K562 (cell line): ENCODE data around the gene UBN2. TPM values are rescaled to one million over a fixed set of nuclear protein-coding genes. Genes with fewer than 3 reads are reported as not detected.

Source experiments
- ATAC-seq: fragments of 200-7000 bp; cut with Tn5 transposase; 3 replicates; pipeline ENCODE4 v1.9.1; 2020; ENCODE audit warnings: moderate library complexity
- BruUV-seq: library from RNA; stranded (reverse); fragments of 400-500 nt; replicated peaks from 2 replicates; lab custom pipeline; 2021; lab: Mats Ljungman, UMichigan
- CTCF ChIA-PET: fragments of 300-600 bp; formaldehyde crosslinking; extraction: SDS; loops from one replicate; lab custom pipeline; 2021; ENCODE audit warnings: low intra/inter-chr PET ratio; lab: Yijun Ruan, JAX
- POLR2A ChIA-PET: fragments of 300-600, 350-650 bp; sonication (Branson Sonifier 250); formaldehyde crosslinking; extraction: SDS; loops from one replicate; lab custom pipeline; 2021; ENCODE audit warnings: antibody characterized with exemption, inconsistent platforms; lab: Yijun Ruan, JAX
- DNase-seq, 4 experiments: peaks; one replicate each; pipeline versions ENCODE4 v3.0.0 to v3.0.0-alpha.2; 2011 to 2018; ENCODE audit warnings: low spot score in 3 of 4, mixed read lengths in 3 of 4; ENCODE audit errors: extremely low read depth in 1 of 4
- FAIRE-seq: peaks from 2 replicates; lab custom pipeline; 2011; peaks lifted over from hg19 to GRCh38; lab: Jason Lieb, UNC
- H2AFZ ChIP-seq: 2 replicates; pipeline ENCODE4 v1.6.0; 2011; ENCODE audit warnings: low read depth, low read length, control low read depth, inconsistent platforms
- H3K27ac ChIP-seq: fragments of 200-600 bp; 3 replicates; pipeline ENCODE4 v1.8.0; 2011; ENCODE audit warnings: low read depth, mild to moderate bottlenecking, control low read depth, inconsistent platforms, low read length, moderate library complexity, mixed read lengths; ENCODE audit errors: extremely low read depth
- H3K27me3 ChIP-seq, 2 experiments: fragments of 300-600 bp in 1 of 2; 2 replicates in 1 of 2; 3 replicates in 1 of 2; pipeline versions ENCODE4 v1.6.0 to v1.8.0; 2011; ENCODE audit warnings: inconsistent platforms in 2 of 2, low read length in 2 of 2, mild to moderate bottlenecking in 1 of 2, mixed read lengths in 1 of 2, moderate library complexity in 1 of 2; ENCODE audit not compliant: control insufficient read depth in 2 of 2, insufficient read depth in 2 of 2
- H3K36me3 ChIP-seq: fragments of 300-600 bp; 3 replicates; pipeline ENCODE4 v1.8.0; 2011; ENCODE audit warnings: mild to moderate bottlenecking, low read length, inconsistent platforms; ENCODE audit not compliant: control insufficient read depth, insufficient read depth
- H3K4me1 ChIP-seq, 2 experiments: fragments of 200-600 bp in 1 of 2; replicated peaks in 1 of 2; 2 replicates in 1 of 2; 3 replicates in 1 of 2; pipeline versions ENCODE4 v1.5.1 to v1.8.0; 2011; ENCODE audit warnings: inconsistent platforms in 2 of 2, low read length in 2 of 2, mild to moderate bottlenecking in 1 of 2, mixed read lengths in 1 of 2, moderate library complexity in 1 of 2; ENCODE audit not compliant: control insufficient read depth in 2 of 2, insufficient read depth in 2 of 2
- H3K4me2 ChIP-seq: 2 replicates; pipeline ENCODE4 v1.6.1; 2011; ENCODE audit warnings: low read length, control low read depth, inconsistent platforms, mixed read lengths; ENCODE audit not compliant: insufficient read depth
- H3K4me3 ChIP-seq: fragments of 200-600 bp; sonication (generic), shearing (Covaris generic); 2 replicates; pipeline ENCODE4 v1.5.1; 2016; ENCODE audit warnings: control low read depth, inconsistent platforms
- H3K79me2 ChIP-seq: fragments of 200-600 bp; 3 replicates; pipeline ENCODE4 v1.8.0; 2011; ENCODE audit warnings: low read length, inconsistent platforms; ENCODE audit not compliant: control insufficient read depth, insufficient read depth
- H3K9ac ChIP-seq, 2 experiments: 2 replicates each; pipeline versions ENCODE4 v1.6.0 to v1.6.1; 2011; ENCODE audit warnings: low read depth in 2 of 2, low read length in 2 of 2, control low read depth in 1 of 2, inconsistent platforms in 1 of 2, mild to moderate bottlenecking in 1 of 2, mixed read lengths in 1 of 2; ENCODE audit not compliant: insufficient read depth in 1 of 2
- H3K9me1 ChIP-seq: one replicate; pipeline ENCODE4 v1.6.0; 2011; ENCODE audit warnings: inconsistent platforms, mild to moderate bottlenecking, low read length, moderate library complexity; ENCODE audit not compliant: control insufficient read depth, insufficient read depth
- H3K9me3 ChIP-seq: replicated peaks from 2 replicates; pipeline ENCODE4 v1.5.1; 2011; ENCODE audit warnings: low read depth, low read length, inconsistent platforms; ENCODE audit not compliant: control insufficient read depth, insufficient read depth
- H4K20me1 ChIP-seq: replicated peaks from 2 replicates; pipeline ENCODE4 v1.6.1; 2011; ENCODE audit warnings: low read length, inconsistent platforms, mixed read lengths; ENCODE audit not compliant: control insufficient read depth, insufficient read depth
- GABPA ChIP-seq: fragments of 200-800 bp; sonication (Bioruptor generic); conservative IDR thresholded peaks from 2 replicates; pipeline ENCODE4 v1.6.1; 2016; ENCODE audit warnings: low read depth, missing genetic modification characterization, missing compliant biosample characterization
- NRF1 ChIP-seq, 2 experiments: fragments of 450-650 bp; IDR thresholded peaks in 1 of 2; conservative IDR thresholded peaks in 1 of 2; 2 replicates each; pipeline ENCODE4 v1.6.1; 2014; ENCODE audit warnings: mild to moderate bottlenecking in 2 of 2
- THRAP3 ChIP-seq: fragments of 450-650 bp; IDR thresholded peaks from 2 replicates; pipeline ENCODE4 v1.6.1; 2016; ENCODE audit warnings: mild to moderate bottlenecking, inconsistent platforms, borderline replicate concordance
- ZNF696 ChIP-seq: fragments of 250-450 bp; sonication (Bioruptor Pico); conservative IDR thresholded peaks from 2 replicates; pipeline ENCODE4 v1.4.0; 2020; ENCODE audit warnings: mild to moderate bottlenecking, moderate library complexity
- ZNF780A ChIP-seq: fragments of 250-450 bp; sonication (Bioruptor Pico); IDR thresholded peaks from 2 replicates; pipeline ENCODE4 v1.5.0; 2021; ENCODE audit warnings: mild to moderate bottlenecking
- WGBS: fragments of 100-300 bp; shearing (Covaris generic); methylation state at CpG from one replicate; pipeline ENCODE4 v1.1.6; 2016; ENCODE audit warnings: low coverage, mixed read lengths; ENCODE audit not compliant: insufficient coverage; ENCODE audit errors: missing lambda C conversion rate; 5-methylcytosine and 5-hydroxymethylcytosine counted together
- in situ Hi-C: fragments of 300-500 bp; cut with MboI; formaldehyde crosslinking; loops from 4 replicates; pipeline ENCODE4 v1.15.0; 2018; ENCODE audit warnings: inconsistent platforms, mixed read lengths
- intact Hi-C: fragments of 100-400 bp; cut with micrococcal nuclease; formaldehyde crosslinking; loops from 2 replicates; pipeline ENCODE4 v1.14.2; 2022
- polyA plus RNA-seq, 8 experiments: library from polyadenylated mRNA; depleted of rRNA in 4 of 8; stranded (reverse) in 5 of 8; unstranded in 3 of 8; fragments of >200 nt; fragmentation: Nextera tagmentation in 2 of 8; fragmentation: Illumina TruSeq in 1 of 8; extraction: Ambion mirVana in 2 of 8; extraction: Trizol in 1 of 8; gene quantifications; 2 replicates each; pipeline versions ENCODE4 v1.2.1 to v1.2.3, GENCODE V29; 2011 to 2014; ENCODE audit warnings: inconsistent platforms in 1 of 8, missing spikeins in 1 of 8
- total RNA-seq, 7 experiments: library from RNA; depleted of rRNA in 6 of 7; stranded (reverse); fragments of >200 nt in 6 of 7; fragmentation: Illumina TruSeq in 2 of 7; extraction: Trizol in 2 of 7; gene quantifications; 2 replicates each; pipeline versions ENCODE4 v1.2.1 to v1.2.3, GENCODE V29; 2011 to 2021; ENCODE audit warnings: low replicate concordance in 1 of 7
- TF ChIP-seq, protein P1 (sequence below), 2 experiments: fragments of 450-650 bp; IDR thresholded peaks; 2 replicates each; pipeline ENCODE4 v1.6.1; 2016; ENCODE audit warnings: mild to moderate bottlenecking in 2 of 2, borderline replicate concordance in 1 of 2, low read depth in 1 of 2, moderate library complexity in 1 of 2
- TF ChIP-seq, protein P2 (sequence below), 2 experiments: IDR thresholded peaks in 1 of 2; conservative IDR thresholded peaks in 1 of 2; 2 replicates each; pipeline ENCODE4 v1.6.1; 2016; ENCODE audit warnings: low read depth in 2 of 2, mild to moderate bottlenecking in 1 of 2, missing compliant biosample characterization in 1 of 2, missing genetic modification characterization in 1 of 2, moderate library complexity in 1 of 2

UBN2 gene
- total and polyA plus RNA-seq, 9 of the 15 experiments (the other 6 are each of a cell fraction or from before 2014, with no cell fraction given): 1.2 to 19.5 (median 9.9) TPM

DNA sequence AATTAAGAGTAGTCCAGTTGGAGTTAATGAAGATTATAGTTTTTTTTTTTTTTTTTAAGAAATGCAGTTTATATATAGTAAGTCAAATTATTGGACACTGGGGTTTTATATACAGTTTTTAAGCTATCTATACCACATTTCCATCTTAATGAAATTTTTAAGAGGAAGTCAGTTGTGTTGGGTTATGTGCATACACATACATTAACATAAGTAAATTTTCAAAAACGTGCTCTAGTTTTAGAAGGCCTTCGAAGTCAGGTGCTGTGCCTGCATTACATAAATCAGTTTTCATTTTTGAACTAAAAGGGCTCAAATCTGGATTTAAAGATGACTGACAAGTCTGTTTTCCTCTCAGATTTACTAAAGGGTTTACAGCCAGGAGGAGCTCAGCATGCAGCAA is 62.5 kb downstream of the UBN2 start:
- no peak overlapping the region for H3K4me3 ChIP-seq
- FAIRE-seq (no peak), DNase-seq (no peak), ATAC-seq (no peak)
- peaks cover 34% of the 10 kb centered on the region; the same call in 2 of the 3 replicates for H3K36me3 ChIP-seq
- no peaks in the 10 kb centered on the region for H3K9me3 ChIP-seq
- H3K4me2 ChIP-seq: no peak overlapping the region
- no peaks in the 10 kb centered on the region for H3K27me3 ChIP-seq
- 77% methylated on average over 2 of the region's 2 CpGs for WGBS
- H3K27ac ChIP-seq: no peak overlapping the region
- ChIA-PET CTCF (interaction anchor here (0.6 kb wide), 1 partner anchor 36 kb away, joined by 3 read pairs; no protein-coding TSS in a partner anchor), POLR2A (interaction anchor here (0.8 to 3.5 kb wide), 4 partner anchors 9 to 19 kb away, joined by 3 to 20 read pairs (median 8); no protein-coding TSS in a partner anchor)
- BruUV-seq: no TSS peak
- intact Hi-C loops: no loop called here
- H2AFZ ChIP-seq: no peak overlapping the region
- H3K9me1 ChIP-seq: no peaks in the 10 kb centered on the region
- H3K79me2 ChIP-seq: no peaks in the 10 kb centered on the region
- no peaks in the 10 kb centered on the region for H4K20me1 ChIP-seq
- H3K4me1 ChIP-seq: no peaks in the 10 kb centered on the region
- H3K9ac ChIP-seq: no peak overlapping the region
- in situ Hi-C loops: no loop called here
- TF ChIP-seq ZNF780A (CRISPR knock-in tag) (no peak), THRAP3 (no peak), ZNF696 (CRISPR knock-in tag) (no peak), NRF1 (conservative IDR thresholded peaks at IDR 0.05 in 1 of 2, IDR thresholded peaks at IDR 0.05 in 1 of 2) (no peak), GABPA (no peak)
- TF ChIP-seq, protein P1, sequence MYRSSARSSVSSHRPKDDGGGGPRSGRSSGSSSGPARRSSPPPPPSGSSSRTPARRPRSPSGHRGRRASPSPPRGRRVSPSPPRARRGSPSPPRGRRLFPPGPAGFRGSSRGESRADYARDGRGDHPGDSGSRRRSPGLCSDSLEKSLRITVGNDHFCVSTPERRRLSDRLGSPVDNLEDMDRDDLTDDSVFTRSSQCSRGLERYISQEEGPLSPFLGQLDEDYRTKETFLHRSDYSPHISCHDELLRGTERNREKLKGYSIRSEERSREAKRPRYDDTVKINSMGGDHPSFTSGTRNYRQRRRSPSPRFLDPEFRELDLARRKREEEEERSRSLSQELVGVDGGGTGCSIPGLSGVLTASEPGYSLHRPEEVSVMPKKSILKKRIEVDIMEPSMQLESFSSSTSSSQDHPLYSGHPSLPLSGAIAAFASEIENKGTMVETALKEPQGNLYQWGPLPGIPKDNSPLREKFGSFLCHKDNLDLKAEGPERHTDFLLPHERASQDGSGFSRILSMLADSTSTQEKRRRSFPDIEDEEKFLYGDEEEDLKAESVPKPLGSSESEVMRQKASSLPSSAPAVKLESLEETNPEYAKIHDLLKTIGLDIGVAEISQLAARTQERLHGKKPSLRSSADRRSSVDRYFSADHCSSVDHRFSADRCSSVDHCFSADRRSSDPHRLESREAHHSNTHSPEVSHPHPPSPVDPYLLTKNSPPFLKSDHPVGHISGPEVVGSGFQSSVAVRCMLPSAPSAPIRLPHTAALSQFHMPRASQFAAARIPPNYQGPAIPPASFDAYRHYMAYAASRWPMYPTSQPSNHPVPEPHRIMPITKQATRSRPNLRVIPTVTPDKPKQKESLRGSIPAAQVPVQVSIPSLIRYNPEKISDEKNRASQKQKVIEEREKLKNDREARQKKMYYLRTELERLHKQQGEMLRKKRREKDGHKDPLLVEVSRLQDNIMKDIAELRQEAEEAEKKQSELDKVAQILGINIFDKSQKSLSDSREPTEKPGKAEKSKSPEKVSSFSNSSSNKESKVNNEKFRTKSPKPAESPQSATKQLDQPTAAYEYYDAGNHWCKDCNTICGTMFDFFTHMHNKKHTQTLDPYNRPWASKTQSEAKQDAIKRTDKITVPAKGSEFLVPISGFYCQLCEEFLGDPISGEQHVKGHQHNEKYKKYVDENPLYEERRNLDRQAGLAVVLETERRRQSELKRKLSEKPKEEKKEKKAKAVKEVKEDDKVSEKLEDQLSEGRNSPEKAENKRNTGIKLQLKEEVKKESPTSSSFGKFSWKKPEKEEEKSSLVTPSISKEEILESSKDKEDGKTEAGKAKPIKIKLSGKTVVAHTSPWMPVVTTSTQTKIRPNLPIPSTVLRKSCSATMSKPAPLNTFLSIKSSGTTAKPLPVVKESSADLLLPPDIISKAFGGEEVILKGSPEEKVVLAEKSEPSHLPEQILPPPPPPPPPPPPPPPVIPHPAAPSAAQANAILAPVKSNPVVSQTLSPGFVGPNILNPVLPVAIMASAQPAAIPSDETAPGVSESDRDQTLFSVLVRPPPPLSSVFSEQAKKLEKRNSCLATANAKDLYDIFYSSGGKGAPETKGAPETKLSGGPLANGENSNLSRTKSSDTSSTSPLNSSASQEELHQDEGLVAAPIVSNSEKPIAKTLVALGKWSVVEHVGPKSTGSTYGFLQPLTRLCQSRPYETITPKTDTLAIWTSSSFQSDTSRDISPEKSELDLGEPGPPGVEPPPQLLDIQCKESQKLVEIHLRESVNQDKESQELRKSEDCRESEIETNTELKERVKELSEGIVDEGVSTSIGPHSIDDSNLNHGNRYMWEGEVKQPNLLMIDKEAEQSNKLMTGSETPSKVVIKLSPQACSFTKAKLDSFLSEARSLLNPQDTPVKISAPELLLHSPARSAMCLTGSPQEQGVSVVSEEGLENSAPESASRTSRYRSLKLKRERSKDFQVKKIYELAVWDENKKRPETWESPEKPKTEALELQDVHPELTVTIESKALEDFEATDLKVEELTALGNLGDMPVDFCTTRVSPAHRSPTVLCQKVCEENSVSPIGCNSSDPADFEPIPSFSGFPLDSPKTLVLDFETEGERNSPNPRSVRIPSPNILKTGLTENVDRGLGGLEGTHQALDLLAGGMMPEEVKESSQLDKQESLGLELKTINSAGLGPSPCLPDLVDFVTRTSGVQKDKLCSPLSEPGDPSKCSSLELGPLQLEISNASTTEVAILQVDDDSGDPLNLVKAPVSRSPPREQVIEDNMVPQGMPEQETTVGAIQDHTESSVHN (IDR thresholded peaks at IDR 0.05; ENCODE audit: borderline replicate concordance in 1 of 2, low read depth in 1 of 2): no peak
- TF ChIP-seq, protein P2, sequence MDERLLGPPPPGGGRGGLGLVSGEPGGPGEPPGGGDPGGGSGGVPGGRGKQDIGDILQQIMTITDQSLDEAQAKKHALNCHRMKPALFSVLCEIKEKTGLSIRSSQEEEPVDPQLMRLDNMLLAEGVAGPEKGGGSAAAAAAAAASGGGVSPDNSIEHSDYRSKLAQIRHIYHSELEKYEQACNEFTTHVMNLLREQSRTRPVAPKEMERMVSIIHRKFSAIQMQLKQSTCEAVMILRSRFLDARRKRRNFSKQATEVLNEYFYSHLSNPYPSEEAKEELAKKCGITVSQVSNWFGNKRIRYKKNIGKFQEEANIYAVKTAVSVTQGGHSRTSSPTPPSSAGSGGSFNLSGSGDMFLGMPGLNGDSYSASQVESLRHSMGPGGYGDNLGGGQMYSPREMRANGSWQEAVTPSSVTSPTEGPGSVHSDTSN (CRISPR knock-in tag; IDR thresholded peaks at IDR 0.05; ENCODE audit: low read depth): no peak
- TF ChIP-seq, protein P2 (tag; conservative IDR thresholded peaks at IDR 0.05; ENCODE audit: low read depth): no peak
